ENCODE data around the gene TACC3.

Gene TACC3

GRCh38 chr4:1725521-1725920 is 4.2 kb downstream of the TACC3 start:
- DNase-seq: no peak

- no peak for DNase-seq
Measured at GRCh38 chr4:1726146-1726934, 5.0 kb downstream of the TACC3 start.

- no peak for DNase-seq
Measured at GRCh38 chr4:1727117-1728031, 6.1 kb downstream of the TACC3 start.

GRCh38 chr4:1728061-1728980 is 7.0 kb downstream of the TACC3 start:
- no peak for DNase-seq

GRCh38 chr4:1730532-1731135 is 9.3 kb downstream of the TACC3 start:
- no peak for DNase-seq

- no peak for DNase-seq
Measured at GRCh38 chr4:1731180-1731579, 9.9 kb downstream of the TACC3 start.

- no peak for DNase-seq
Measured at GRCh38 chr4:1732911-1733310, 11.6 kb downstream of the TACC3 start.

- no peak for DNase-seq
Measured at GRCh38 chr4:1735215-1735614, 13.9 kb downstream of the TACC3 start.

- no peak for DNase-seq
Measured at GRCh38 chr4:1736812-1737211, 15.5 kb downstream of the TACC3 start.

- no peak for DNase-seq
Measured at GRCh38 chr4:1737666-1738065, 16.3 kb downstream of the TACC3 start.

GRCh38 chr4:1738410-1738809 is 17.1 kb downstream of the TACC3 start:
- DNase-seq: no peak

GRCh38 chr4:1739358-1739757 is 18.0 kb downstream of the TACC3 start:
- DNase-seq: no peak

GRCh38 chr4:1740021-1740545 is 18.8 kb downstream of the TACC3 start:
- DNase-seq: no peak

- DNase-seq: no peak
Measured at GRCh38 chr4:1741208-1741607, 19.9 kb downstream of the TACC3 start.

GRCh38 chr4:1743551-1743950 is 22.2 kb downstream of the TACC3 start:
- no peak for DNase-seq

GRCh38 chr4:1743975-1744374 is 22.7 kb downstream of the TACC3 start:
- DNase-seq: no peak

GRCh38 chr4:1744552-1744951 is 23.2 kb downstream of the TACC3 start:
- DNase-seq: no peak

- DNase-seq: no peak
Measured at GRCh38 chr4:1745165-1745564, 23.8 kb downstream of the TACC3 start.

GRCh38 chr4:1745697-1746096 is 24.4 kb downstream of the TACC3 start:
- no peak for DNase-seq

GRCh38 chr4:1746265-1746691 is 25.0 kb downstream of the TACC3 start:
- DNase-seq: no peak

- DNase-seq: no peak
Measured at GRCh38 chr4:1746919-1747602, 25.7 kb downstream of the TACC3 start.

- no peak for DNase-seq
Measured at GRCh38 chr4:1747603-1747967, 26.3 kb downstream of the TACC3 start.
